Activated CD4-positive, alpha-beta memory T cell treated with anti-CD3 and anti-CD28 coated beads, Interleukin-2, amount 10 ng/mL, durations not matched to agents 7 days and 5 days (primary cell): ENCODE measurements around the gene ROR1. TPM values are rescaled to one million over a fixed set of nuclear protein-coding genes. Genes with fewer than 3 reads are reported as not detected.
A peak's percentile ranks its signal among the peaks of the same experiment; 100 is the strongest.

Experiments used
- CTCF ChIA-PET: fragments of 350-600 bp; sonication (Branson Sonifier 250); formaldehyde crosslinking; loops from one replicate; lab custom pipeline; 2021; ENCODE audit warnings: antibody characterized with exemption, inconsistent platforms; lab: Charles Lee
- POLR2A ChIA-PET: fragments of 350-600 bp; sonication (Branson Sonifier 250); formaldehyde crosslinking; loops from one replicate; lab custom pipeline; 2021; ENCODE audit warnings: antibody characterized with exemption; lab: Charles Lee
- DNase-seq: peaks from one replicate; pipeline ENCODE4 v3.0.0-alpha.2; 2020
- H3K27ac Mint-ChIP-seq: one replicate; pipeline ENCODE4 v1.8.0; 2021; ENCODE audit warnings: mild to moderate bottlenecking, mixed read lengths
- H3K27me3 Mint-ChIP-seq: one replicate; pipeline ENCODE4 v1.8.0; 2021; ENCODE audit warnings: mixed read lengths
- H3K36me3 Mint-ChIP-seq: one replicate; pipeline ENCODE4 v1.8.0; 2021; ENCODE audit warnings: low read depth, mixed read lengths
- H3K4me1 Mint-ChIP-seq: one replicate; pipeline ENCODE4 v1.8.0; 2021; ENCODE audit warnings: mixed read lengths
- H3K4me3 Mint-ChIP-seq: one replicate; pipeline ENCODE4 v1.8.0; 2021; ENCODE audit warnings: mild to moderate bottlenecking, mixed read lengths
- H3K9me3 Mint-ChIP-seq: one replicate; pipeline ENCODE4 v1.8.0; 2021; ENCODE audit warnings: mixed read lengths
- total RNA-seq, 2 experiments: library from RNA; stranded (reverse); gene quantifications; one replicate each; pipeline ENCODE4 v1.2.3, GENCODE V29; 2021

ROR1 gene
- total RNA-seq, 2 experiments from 2014 or later, result 0.10 TPM; not detected in 1

- H3K27me3 Mint-ChIP-seq, result peaks cover 62% of the 10 kb centered on the region
- no peaks in the 10 kb centered on the region for H3K36me3 Mint-ChIP-seq
- no peak for DNase-seq
- H3K4me3 Mint-ChIP-seq, result peak overlapping the region; percentile 1
- no peaks in the 10 kb centered on the region for H3K9me3 Mint-ChIP-seq
- ChIA-PET POLR2A (no interaction called here), CTCF (interaction anchor here (0.7 to 1.1 kb wide), 4 partner anchors 8 to 500 kb away, joined by 3 to 5 read pairs (median 3); no protein-coding TSS in a partner anchor)
- no peak overlapping the region for H3K27ac Mint-ChIP-seq
- peaks cover 19% of the 10 kb centered on the region for H3K4me1 Mint-ChIP-seq
These were observed 941 bp upstream of the ROR1 start for GRCh38 chr1:63772876-63773275.

DNA sequence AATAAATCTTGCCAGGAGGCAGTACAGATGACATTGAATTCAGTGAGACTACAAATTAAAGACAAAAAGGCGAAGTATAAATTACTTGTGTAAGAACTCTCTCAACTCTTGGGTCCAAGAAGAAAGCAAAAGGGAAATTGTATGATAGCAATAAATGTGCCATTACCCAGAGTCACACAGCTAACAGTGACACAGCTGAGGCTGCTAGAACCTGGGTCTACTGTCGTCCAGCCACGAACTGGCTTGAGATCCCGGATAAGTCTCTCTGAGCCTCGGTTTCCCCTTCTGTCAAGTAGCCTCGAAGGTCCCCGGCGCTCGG, 362 bp upstream of the ROR1 start:
- Mint-ChIP-seq H3K9me3 (no peaks in the 10 kb centered on the region), H3K36me3 (no peaks in the 10 kb centered on the region), H3K4me1 (peaks cover 19% of the 10 kb centered on the region), H3K27ac (no peak overlapping the region), H3K4me3 (peak overlapping the region; percentile 1), H3K27me3 (peaks cover 66% of the 10 kb centered on the region)
- ChIA-PET POLR2A (no interaction called here), CTCF (interaction anchor here (1.0 to 1.1 kb wide), 3 partner anchors 9 to 364 kb away, joined by 3 to 5 read pairs (median 3); no protein-coding TSS in a partner anchor)
- no peak for DNase-seq

GRCh38 chr1:63774617-63775417, 1.0 kb downstream of the ROR1 start:
- Mint-ChIP-seq H3K4me3 (peak overlapping the region; percentile 37), H3K27ac (no peak overlapping the region), H3K4me1 (peaks cover 19% of the 10 kb centered on the region), H3K9me3 (no peaks in the 10 kb centered on the region), H3K27me3 (peaks cover 75% of the 10 kb centered on the region), H3K36me3 (no peaks in the 10 kb centered on the region)
- CTCF ChIA-PET, result no interaction called here
- POLR2A ChIA-PET, result no interaction called here
- no peak for DNase-seq

- Mint-ChIP-seq H3K27me3 (peaks cover 74% of the 10 kb centered on the region), H3K9me3 (no peaks in the 10 kb centered on the region), H3K36me3 (no peaks in the 10 kb centered on the region), H3K4me3 (no peak overlapping the region), H3K4me1 (peaks cover 19% of the 10 kb centered on the region), H3K27ac (no peak overlapping the region)
- ChIA-PET POLR2A (no interaction called here), CTCF (no interaction called here)
- no peak for DNase-seq
These were observed 1.8 kb downstream of the ROR1 start for GRCh38 chr1:63775418-63776127.

DNA sequence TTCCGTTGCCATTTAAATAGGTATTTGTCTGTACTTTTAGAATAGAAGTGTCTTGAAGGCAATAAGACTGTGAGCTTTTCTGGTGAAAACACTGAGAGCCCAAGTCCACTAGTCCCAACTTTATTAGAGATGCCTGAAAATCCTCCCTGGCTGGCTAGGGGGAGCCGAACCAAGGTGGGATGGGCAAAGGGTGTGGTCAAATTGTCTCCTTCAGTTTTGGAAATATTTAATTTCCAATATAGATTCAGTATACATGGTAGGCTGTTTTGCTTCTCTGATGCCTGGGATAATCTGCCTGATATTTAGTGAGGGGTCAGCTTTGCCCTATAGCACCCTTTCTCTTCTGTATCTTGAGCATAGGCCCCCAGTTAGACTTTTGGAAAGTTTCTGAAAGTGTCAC, 3.5 kb downstream of the ROR1 start:
- peaks cover 19% of the 10 kb centered on the region for H3K4me1 Mint-ChIP-seq
- ChIA-PET CTCF (no interaction called here), POLR2A (no interaction called here)
- H3K27ac Mint-ChIP-seq, result no peak overlapping the region
- no peak overlapping the region for H3K4me3 Mint-ChIP-seq
- no peaks in the 10 kb centered on the region for H3K9me3 Mint-ChIP-seq
- H3K36me3 Mint-ChIP-seq, result no peaks in the 10 kb centered on the region
- DNase-seq, result no peak
- H3K27me3 Mint-ChIP-seq, result peaks cover 70% of the 10 kb centered on the region

- ChIA-PET CTCF (interaction anchor here (1.9 kb wide), 1 partner anchor 86 kb away, joined by 7 read pairs; no protein-coding TSS in a partner anchor), POLR2A (no interaction called here)
- peaks cover 14% of the 10 kb centered on the region for H3K4me1 Mint-ChIP-seq
- DNase-seq, result no peak
- no peaks in the 10 kb centered on the region for H3K36me3 Mint-ChIP-seq
- no peak overlapping the region for H3K27ac Mint-ChIP-seq
- H3K4me3 Mint-ChIP-seq, result no peak overlapping the region
- H3K27me3 Mint-ChIP-seq, result peaks cover 64% of the 10 kb centered on the region
- H3K9me3 Mint-ChIP-seq, result no peaks in the 10 kb centered on the region
These were observed 4.4 kb downstream of the ROR1 start for GRCh38 chr1:63777965-63778880.

GRCh38 chr1:63779338-63780211, 5.8 kb downstream of the ROR1 start:
- POLR2A ChIA-PET, result no interaction called here
- H3K36me3 Mint-ChIP-seq, result no peaks in the 10 kb centered on the region
- H3K27ac Mint-ChIP-seq, result no peak overlapping the region
- no peak for DNase-seq
- H3K4me1 Mint-ChIP-seq, result peaks cover 8% of the 10 kb centered on the region
- no peak overlapping the region for H3K4me3 Mint-ChIP-seq
- no peaks in the 10 kb centered on the region for H3K9me3 Mint-ChIP-seq
- CTCF ChIA-PET, result interaction anchor here (1.9 kb wide), 1 partner anchor 88 kb away, joined by 7 read pairs; no protein-coding TSS in a partner anchor
- peaks cover 58% of the 10 kb centered on the region for H3K27me3 Mint-ChIP-seq

- Mint-ChIP-seq H3K27me3 (peaks cover 48% of the 10 kb centered on the region), H3K36me3 (no peaks in the 10 kb centered on the region), H3K4me3 (no peak overlapping the region), H3K27ac (no peak overlapping the region), H3K4me1 (no peaks in the 10 kb centered on the region), H3K9me3 (no peaks in the 10 kb centered on the region)
- no peak for DNase-seq
- ChIA-PET POLR2A (no interaction called here), CTCF (no interaction called here)
These were observed 6.7 kb downstream of the ROR1 start for GRCh38 chr1:63780565-63780964.

DNA sequence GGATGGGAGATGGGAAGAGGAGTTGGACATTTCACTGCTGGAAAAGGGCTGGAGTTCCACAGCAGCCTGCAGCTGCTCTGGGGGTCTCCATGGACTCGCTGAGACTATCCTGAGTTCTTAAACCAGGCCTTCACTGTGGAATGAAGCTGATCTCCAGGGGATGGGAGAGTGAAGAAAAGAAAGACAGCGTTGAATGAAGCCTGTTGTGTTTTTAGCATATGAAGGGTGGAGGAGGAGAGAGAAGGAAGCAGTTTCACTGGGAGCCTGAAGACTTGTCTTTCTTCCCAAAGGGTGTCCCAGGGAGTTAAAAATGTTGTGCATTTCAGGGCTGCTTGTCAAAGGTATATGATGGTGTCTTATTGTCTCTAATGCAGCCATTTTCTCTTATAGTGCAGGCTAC, 9.2 kb downstream of the ROR1 start:
- Mint-ChIP-seq H3K4me1 (no peaks in the 10 kb centered on the region), H3K9me3 (no peaks in the 10 kb centered on the region), H3K27me3 (peaks cover 25% of the 10 kb centered on the region), H3K4me3 (no peak overlapping the region), H3K36me3 (no peaks in the 10 kb centered on the region), H3K27ac (no peak overlapping the region)
- ChIA-PET POLR2A (no interaction called here), CTCF (no interaction called here)
- no peak for DNase-seq

DNA sequence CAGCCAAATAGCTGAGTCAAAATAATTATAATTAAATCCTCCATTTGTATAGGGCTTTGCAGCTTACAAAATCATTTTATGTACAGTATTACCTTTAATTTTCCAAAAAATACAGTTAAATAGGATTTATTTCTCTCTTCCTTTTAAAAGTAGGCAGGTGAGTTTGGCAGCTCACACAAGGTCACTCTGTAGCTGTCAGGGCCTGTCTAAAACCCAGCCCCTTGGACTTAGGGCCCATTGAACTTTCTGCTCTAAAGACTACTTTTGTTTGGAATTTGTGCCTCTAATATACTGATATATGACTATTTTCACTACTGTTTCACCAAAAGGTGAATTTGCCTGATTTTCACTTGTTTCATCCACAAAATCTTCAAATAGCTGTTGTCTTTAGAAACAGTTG, 10.3 kb downstream of the ROR1 start:
- Mint-ChIP-seq H3K9me3 (no peaks in the 10 kb centered on the region), H3K36me3 (no peaks in the 10 kb centered on the region), H3K27me3 (peaks cover 19% of the 10 kb centered on the region), H3K4me1 (no peaks in the 10 kb centered on the region), H3K27ac (no peak overlapping the region), H3K4me3 (no peak overlapping the region)
- no peak for DNase-seq
- CTCF ChIA-PET, result no interaction called here
- POLR2A ChIA-PET, result no interaction called here

- no peak overlapping the region for H3K4me3 Mint-ChIP-seq
- no peak for DNase-seq
- H3K36me3 Mint-ChIP-seq, result no peaks in the 10 kb centered on the region
- H3K9me3 Mint-ChIP-seq, result no peaks in the 10 kb centered on the region
- H3K27me3 Mint-ChIP-seq, result peaks cover 14% of the 10 kb centered on the region
- no peaks in the 10 kb centered on the region for H3K4me1 Mint-ChIP-seq
- no peak overlapping the region for H3K27ac Mint-ChIP-seq
- ChIA-PET POLR2A (no interaction called here), CTCF (no interaction called here)
These were observed 10.9 kb downstream of the ROR1 start for GRCh38 chr1:63784489-63785390.
